GM19468 (cell line): ENCODE results near the gene GARNL3.

Experiments used
- ATAC-seq: cut with Tn5 transposase; IDR thresholded peaks from one replicate; pipeline ENCODE4 v1.9.1; 2021; ENCODE audit warnings: mild to moderate bottlenecking, moderate library complexity, moderate number of reproducible peaks; ENCODE audit not compliant: unreplicated experiment; ENCODE audit errors: extremely low read depth

The GARNL3 gene

GRCh38 chr9:127336506-127337352 is 72.2 kb downstream of the GARNL3 start:
- ATAC-seq = no peak

DNA sequence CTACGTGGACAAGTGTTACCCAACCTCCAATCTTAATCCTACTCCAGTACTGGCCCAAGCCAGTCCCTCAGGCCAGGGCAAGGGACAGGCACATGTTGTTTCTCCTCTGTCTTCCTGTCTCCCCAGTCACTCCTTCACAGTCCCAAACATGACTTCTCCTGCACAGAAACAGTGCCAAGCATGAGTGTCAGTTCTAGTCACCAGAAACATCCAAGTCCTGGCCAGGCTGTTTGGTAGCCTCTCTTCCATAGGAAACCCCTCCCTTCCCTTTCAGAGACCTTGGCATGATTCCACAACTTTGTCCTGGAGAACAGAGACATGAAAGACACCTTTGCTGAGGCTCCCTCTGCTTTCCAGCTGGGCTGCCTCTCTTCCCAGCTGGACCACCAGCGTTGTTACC is 76.1 kb downstream of the GARNL3 start:
- ATAC-seq = no peak

GRCh38 chr9:127341152-127341551 is 76.6 kb downstream of the GARNL3 start:
- ATAC-seq = no peak

DNA sequence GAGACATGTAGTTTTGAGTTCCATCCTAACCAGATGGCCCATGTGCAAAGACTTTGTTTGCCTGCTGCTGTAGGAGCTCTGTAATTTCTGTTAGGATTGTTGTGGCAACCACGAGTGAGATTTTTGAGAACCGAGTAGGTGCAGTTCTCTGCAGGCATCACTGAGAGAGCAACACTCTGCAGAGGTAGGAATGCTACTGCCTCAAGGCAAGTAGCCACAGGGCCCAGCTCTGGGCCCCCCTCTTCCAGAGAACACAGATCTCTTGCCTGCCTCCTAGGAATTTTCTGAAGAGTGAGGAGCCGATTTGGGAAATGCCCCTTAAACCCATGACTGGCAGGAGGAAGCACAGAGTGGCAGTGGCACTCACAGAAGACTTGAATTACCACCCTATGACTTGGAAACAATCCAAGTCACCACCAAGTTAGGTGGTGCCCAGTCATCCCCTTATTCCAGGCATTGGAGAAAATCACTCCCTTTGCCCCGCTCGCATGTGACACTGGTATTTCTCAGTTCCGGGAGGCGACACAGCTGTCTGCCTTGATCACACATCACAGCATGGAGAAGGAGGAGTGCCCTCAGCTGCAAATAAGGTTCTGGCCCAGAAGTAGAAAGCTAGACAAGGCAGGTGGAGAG is 79.9 kb downstream of the GARNL3 start:
- no peak for ATAC-seq

DNA sequence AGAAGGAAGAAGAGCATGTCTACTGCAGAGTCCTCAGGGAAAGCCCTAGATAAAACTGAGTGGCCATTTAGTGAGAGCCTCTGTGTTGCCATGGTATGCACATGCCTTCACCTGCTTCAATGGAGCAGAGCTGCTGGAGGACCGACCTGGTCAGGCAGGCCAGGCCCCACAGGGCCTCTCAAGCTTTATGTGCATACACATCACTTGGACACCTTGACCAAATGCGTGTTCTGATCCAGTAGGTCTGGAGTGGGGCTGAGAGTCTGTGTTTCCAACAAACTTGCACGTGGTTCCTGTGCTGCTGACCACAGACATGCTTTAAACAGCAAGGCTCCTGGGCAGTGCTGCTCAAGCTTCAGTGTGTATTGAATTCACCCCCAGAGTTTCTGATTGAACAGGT is 81.0 kb downstream of the GARNL3 start:
- ATAC-seq = no peak

GRCh38 chr9:127346584-127346983 is 82.0 kb downstream of the GARNL3 start:
- ATAC-seq = no peak

- no peak for ATAC-seq
Observed at GRCh38 chr9:127347831-127348776, 83.5 kb downstream of the GARNL3 start.

GRCh38 chr9:127349483-127350113 is 85.0 kb downstream of the GARNL3 start:
- ATAC-seq = no peak

- no peak for ATAC-seq
Observed at GRCh38 chr9:127351182-127352166, 86.9 kb downstream of the GARNL3 start.

- ATAC-seq = no peak
Observed at GRCh38 chr9:127353882-127354281, 89.3 kb downstream of the GARNL3 start.

GRCh38 chr9:127356906-127357305 is 92.3 kb downstream of the GARNL3 start:
- no peak for ATAC-seq

DNA sequence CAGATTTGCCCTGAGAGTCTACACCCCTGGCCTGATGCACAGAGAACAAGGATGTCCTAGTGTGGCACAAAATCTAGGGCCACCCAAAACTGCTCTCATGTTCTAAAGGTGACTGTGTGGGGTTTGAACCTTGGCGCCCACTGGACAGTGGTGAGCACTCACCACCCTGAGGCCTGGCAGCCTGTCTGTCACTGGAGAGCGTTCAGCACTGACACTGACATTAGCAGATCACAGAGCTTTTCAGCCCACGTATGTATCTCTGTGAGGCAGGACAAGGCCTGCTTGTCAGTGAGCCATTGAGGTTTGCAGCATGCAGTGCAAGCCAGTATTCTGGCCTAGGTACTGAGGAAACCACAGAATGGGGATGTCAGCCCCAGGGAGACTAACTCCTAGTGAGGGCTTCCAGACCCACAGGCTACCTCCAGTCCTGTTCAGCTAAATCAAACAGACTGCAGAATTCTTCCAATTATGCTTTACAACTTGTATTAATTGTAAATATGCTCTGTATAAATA is 93.5 kb downstream of the GARNL3 start:
- ATAC-seq = no peak

DNA sequence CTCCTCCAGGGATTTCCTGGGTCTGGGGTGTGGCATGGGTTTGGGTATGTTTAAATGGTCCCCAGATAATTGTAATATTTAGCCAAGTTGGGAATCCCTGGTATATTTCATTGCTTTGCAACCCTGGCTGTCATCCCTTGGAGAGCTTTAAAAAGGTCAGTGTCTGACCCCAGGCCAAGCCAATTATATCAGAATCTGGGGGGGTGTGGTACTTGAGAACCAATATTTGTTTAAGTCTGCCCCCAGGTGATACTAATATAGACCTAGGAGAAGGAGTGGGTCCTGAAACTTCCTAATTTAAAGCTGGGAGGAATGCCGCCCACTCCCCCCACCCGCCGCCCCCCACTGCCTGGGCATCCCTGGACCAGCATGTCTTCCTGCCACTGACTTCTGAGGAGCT is 94.2 kb downstream of the GARNL3 start:
- ATAC-seq = no peak

- ATAC-seq = no peak
Observed at GRCh38 chr9:127360250-127360649, 95.7 kb downstream of the GARNL3 start.

DNA sequence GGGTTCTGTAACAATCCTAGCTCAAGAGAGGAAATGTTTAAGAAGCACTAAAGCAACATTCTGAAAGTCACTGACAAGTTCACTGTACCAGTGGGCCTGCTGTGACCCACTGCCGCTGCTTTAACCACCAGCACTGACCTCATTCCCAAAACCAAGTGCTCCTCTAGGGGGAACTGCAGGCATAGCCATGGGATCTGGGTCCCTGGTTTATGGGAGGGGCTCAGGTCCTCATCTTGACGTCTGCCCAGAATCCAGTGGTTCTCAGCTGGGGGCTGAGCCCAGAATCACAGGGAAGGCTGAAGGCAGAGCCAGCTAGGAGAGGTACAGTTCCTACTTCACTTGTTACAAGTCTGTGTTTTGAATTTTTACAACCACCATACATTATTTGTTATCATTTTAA is 96.3 kb downstream of the GARNL3 start:
- ATAC-seq = no peak

GRCh38 chr9:127361561-127361960 is 97.0 kb downstream of the GARNL3 start:
- ATAC-seq = no peak

DNA sequence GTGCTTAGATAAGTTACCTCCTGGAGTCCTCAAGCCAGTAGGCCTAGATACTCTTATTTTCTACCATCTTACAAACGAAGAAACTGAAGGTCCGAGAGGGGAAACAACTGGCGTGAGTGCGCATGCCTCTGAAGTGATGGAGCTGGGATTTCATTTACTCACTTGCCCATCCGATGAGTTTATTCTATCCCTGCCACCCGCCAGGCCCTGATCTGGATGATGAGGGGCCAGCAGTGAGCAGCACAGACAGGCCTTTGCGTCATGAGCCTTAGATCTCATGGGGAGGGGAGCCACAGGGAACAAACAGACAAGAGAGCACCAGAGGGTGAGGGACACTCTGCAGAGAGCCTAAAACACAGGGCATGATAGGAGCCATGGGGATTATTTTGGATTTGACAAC is 98.3 kb downstream of the GARNL3 start:
- ATAC-seq = no peak

DNA sequence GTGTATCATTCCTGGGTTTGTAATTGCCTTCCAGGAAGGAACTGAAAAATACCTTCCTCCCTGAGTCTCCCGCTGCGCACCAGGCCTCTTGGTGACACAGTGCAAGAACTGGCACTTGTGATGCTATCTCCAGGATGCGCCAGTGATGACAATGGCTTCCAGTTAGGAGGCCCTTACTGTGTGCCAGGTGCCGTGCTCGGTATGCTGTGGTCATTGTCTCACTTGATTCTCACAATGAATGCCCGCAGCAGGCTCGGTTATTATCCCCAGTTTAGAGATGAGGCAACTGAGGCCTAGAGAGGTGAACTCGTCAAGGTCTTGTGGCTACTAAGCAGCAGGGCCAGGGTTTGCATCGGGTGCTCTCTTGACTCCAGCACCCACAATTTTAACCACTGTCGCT is 100.9 kb downstream of the GARNL3 start:
- ATAC-seq = no peak

GRCh38 chr9:127366594-127366993 is 102.0 kb downstream of the GARNL3 start:
- ATAC-seq = no peak
